SKM-1 treated with dmso at 0.1 percent for 144 hours (cell line): Measurements from ENCODE around the gene HLCS.

Source experiments
- DNase-seq: peaks from one replicate; lab custom pipeline; 2025; ENCODE audit not compliant: unreplicated experiment; lab: John Stamatoyannopoulos, UW

Gene HLCS

GRCh38 chr21:36815284-36815683 is 151.2 kb downstream of the HLCS start:
- DNase-seq = no peak

GRCh38 chr21:36813052-36813451 is 153.4 kb downstream of the HLCS start:
- no peak for DNase-seq

GRCh38 chr21:36811762-36812161 is 154.7 kb downstream of the HLCS start:
- no peak for DNase-seq

GRCh38 chr21:36810443-36810842 is 156.0 kb downstream of the HLCS start:
- no peak for DNase-seq

GRCh38 chr21:36807422-36807928 is 159.0 kb downstream of the HLCS start:
- DNase-seq = no peak

GRCh38 chr21:36806103-36806502 is 160.4 kb downstream of the HLCS start:
- DNase-seq = no peak

DNA sequence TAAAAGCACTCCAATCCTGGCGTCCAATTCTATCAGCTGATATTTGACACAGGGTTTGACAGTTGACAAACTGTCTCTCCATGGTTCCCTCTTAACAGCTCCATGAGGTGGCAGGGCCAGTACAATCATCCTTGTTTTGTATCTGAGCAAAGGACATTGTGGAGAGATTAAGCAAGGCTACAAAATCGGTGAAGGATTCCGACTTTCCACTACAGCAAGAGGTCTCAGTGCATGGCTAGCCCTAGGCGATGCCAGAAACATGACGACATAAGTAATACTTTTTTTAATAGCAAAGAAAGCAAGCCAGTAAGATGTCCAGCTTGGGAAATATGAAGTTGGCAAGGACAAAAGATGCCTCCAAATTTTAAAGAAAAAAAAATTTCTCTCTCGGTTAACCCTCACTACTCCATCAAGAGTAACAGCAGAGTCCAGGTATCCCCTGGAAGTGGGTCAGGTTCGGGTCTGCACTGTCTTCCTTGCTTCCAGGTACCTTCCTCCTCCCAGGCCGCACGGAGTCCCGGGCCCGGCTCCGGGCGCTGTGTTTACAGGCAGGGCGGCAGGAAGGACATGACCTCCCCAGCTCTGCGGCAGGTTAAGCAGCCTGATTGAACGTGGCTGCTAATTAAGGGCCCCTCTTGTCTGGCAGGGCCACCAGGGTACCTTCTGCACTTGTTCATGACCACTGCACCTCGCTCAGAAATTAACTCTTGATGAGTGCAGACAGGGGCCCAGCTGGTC is 161.4 kb downstream of the HLCS start:
- no peak for DNase-seq

DNA sequence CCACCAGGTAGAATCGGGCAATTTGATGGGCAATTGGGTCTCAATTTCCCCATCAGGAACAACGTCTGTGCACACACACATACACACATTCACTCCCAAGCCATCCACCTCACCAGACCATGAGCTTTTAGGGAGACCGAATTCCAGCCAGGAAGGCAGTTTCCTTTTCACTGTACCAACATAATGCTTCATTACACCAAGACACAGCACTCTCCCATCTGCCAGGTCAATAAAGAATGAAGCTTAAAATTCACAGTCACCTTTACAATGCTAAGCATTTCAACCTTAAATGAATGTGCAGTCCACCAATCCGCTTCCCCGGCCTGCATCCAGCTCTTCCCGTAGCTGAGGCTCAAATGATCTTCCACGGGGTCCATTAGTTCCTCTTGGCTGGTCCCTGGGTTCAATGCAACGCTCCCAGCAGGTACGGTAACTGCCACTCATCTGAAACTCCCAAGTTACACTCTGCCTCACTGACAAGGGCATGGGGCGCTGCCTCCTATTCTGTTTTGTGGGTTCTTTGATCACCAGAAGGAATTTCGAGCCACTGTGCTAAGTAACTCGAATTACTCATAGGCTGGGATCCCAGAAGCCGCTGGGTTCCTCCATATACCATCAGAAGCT is 162.5 kb downstream of the HLCS start:
- DNase-seq = no peak

DNA sequence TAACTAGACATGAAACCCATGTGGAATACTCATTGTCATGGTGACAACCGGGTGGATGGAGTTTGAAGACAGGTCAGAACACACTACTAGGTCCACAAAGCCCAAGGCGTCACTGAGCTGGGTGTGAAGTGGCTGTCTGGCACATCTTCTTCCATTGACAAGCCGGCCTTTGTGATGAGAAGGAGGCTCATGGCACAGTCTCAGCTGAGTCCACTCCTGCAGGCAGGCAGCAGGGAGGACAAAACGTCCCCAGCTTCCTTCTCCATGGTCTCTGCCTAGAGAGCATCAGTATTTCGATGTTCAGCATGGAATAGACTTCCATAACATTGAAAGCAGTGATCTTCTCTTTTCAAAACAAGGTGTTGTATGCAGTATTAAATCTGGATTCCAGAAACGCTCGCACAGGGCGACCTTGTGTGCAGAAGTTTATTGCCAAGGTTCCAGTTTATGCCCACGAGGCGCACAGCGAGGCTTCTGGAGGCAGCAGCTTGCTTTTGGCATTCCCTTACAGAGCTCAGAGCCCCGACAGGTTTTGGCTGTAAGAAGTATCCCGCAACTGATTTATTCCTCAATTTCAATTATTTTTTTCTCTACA is 163.3 kb downstream of the HLCS start:
- no peak for DNase-seq

DNA sequence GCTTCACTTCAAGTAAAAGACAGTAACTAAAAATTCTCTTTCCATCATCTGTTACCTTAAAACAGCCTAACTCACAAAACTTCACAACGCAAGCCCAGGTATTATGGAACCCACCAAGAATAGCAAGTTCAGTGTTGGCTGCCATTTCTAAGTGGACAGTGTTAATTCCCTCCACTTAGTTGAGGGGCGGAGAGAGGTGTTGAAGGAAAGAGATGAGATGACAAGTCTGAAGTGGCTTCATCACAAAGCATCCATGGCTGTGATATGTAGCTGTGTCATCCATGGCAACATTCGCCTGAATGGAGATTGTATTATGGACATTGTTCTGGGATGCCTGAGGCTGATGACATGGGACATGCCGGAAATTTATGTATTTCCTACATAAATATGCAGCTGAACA is 165.7 kb downstream of the HLCS start:
- no peak for DNase-seq

GRCh38 chr21:36799869-36800268 is 166.6 kb downstream of the HLCS start:
- no peak for DNase-seq

DNA sequence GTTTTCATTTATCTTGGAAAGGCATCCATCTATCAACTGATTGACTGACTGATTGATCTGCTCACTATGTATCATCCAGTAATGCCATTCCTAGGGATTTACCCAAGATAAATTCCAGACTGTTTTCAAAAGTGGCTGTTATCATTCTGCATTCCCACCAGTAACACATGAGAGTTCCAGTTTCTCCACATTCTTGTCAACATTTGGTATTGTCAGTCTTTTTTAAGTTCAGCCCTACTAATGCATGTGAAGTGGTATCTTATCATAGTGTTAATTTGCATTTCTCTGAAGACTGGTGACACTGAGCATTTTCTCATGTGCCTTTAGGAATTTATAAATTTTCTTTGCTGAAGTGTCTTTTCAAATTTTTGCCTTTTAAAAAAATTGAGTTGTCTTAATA is 168.0 kb downstream of the HLCS start:
- no peak for DNase-seq

- DNase-seq = no peak
Observed at GRCh38 chr21:36796070-36796469, 170.4 kb downstream of the HLCS start.

DNA sequence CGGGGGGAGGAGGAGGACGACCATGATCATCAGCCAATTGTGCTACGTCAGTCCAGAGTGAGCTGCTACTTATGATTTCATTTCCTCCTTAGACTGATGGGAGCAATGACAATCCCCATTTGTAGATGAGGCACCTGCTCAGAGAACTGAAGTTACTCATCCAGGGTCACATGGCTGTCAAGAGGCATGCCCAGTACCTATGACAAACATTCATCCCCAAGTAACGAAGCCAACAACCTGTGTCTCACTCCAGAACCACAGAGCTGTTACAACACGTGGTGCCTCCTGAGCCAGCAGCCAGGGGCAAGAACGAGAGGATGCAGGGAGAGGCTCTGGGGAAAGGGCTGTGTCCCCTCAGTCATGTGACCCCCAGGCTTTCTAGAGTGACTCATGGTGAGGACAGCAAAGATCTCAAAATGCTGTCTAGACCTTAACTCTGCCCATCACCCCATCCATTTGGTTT is 173.9 kb downstream of the HLCS start:
- no peak for DNase-seq

DNA sequence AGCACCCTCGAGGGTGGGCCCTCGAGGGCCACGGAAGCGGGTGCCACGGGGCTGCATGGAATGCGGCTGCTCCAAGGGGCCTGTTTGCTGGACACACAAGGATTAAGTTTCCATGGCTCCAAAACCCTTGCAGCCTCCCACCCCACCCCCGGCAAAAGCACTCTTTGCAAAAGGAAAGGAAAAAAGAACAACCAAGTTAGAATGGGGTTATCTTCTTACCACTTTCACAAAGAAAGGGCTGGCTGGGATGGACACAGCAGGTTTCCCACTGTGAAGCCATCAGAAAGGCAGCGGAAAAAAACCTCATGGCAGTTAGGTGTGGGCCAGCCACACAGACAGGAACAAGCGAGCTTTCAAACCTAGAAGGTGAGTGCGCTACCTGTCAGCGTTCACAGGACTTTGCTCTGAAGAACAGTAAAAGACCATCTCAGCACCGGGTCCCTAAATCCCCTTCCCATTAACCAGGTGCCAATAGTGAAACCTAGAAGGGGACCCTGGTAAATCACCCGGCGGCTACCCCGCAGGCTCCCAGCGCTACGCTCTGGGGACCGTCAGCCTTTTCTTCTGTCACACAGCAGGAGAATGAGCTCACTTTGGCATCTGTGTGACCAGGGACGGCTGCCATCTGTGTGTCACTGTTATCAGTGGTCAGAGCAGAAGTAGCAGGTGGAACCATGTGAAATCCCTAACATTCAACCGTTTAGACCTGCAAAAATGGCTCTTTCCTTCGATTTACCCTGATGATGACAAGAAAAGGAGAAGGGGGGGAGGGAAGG is 174.6 kb downstream of the HLCS start:
- no peak for DNase-seq

GRCh38 chr21:36791180-36791579 is 175.3 kb downstream of the HLCS start:
- DNase-seq = no peak

GRCh38 chr21:36790616-36791015 is 175.9 kb downstream of the HLCS start:
- DNase-seq = no peak

GRCh38 chr21:36788120-36788638 is 178.3 kb downstream of the HLCS start:
- no peak for DNase-seq

DNA sequence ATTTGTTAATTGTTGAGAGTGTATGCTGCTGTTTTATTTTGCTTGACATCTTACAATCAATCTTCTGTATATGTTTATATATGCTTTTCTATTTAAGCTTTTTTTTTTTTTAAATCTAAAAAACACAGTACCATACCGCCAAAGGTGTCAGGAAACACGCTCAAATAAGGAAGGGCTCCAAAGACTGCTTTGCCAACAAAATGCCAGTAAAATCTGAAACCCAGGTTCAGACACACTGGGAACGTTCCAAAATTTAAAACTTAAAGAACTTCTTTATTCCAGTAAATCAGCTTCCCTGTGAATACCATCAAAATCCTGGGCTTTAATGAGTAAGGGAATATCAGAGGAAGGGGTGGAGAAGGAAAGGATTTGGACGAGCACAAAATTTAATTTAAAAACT is 180.3 kb downstream of the HLCS start:
- DNase-seq = no peak

DNA sequence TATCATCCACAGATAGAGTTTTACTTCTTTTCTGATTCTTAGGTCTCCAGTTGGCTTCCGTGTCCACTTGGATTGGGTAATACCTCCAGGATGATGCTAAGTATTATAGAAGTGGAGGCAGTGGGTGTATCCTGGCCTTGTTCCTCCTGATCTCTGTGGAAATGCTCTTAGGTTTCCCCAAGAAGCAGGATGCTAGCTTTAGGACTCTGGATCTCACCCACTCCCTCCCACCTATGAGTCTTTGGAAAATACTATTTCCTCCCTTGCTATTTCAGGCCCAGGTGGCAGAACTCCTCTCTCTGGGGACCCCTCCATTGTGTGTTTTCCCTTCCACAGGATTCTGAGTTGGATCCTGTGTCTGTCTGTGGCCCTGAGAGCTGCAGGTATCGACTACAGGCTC is 180.9 kb downstream of the HLCS start:
- no peak for DNase-seq

DNA sequence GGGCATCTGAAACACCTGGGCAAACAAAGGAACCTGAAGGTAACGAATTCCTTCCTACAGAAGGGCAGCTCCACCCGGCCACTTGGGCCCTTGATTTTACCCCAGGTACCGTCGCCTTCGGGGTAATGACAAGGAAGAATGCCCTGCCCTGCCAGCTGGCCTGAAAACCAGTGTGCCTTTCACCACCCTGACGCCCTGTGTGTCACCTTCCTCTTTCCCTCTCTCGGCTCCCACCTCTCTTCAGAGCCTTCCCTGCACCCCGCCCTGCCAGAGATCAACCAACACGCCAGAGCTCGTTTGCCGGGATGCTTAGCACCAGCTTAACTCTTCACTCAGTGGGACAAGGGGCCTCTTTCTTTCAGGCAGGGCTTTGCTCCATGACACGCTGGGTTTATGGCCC is 181.5 kb downstream of the HLCS start:
- no peak for DNase-seq
